ENCODE results near the gene GTF2A2.

GTF2A2 gene

GRCh38 chr15:59618406-59618805, 38.9 kb downstream of the GTF2A2 start:
- no peak overlapping the region for H3K27ac ChIP-seq
- TF ChIP-seq ZFX (IDR thresholded peaks at IDR 0.05; ENCODE audit: borderline replicate concordance) (no peak), CTCF (IDR thresholded peaks at IDR 0.05) (no peak)

- TF ChIP-seq ZFX (IDR thresholded peaks at IDR 0.05; ENCODE audit: borderline replicate concordance) (no peak), CTCF (IDR thresholded peaks at IDR 0.05) (no peak)
These were observed 40.9 kb downstream of the GTF2A2 start for GRCh38 chr15:59616379-59616778.

GRCh38 chr15:59615661-59616060, 41.7 kb downstream of the GTF2A2 start:
- no peak overlapping the region for H3K27ac ChIP-seq

More at GRCh38 chr15:59616379-59616778, 40.9 kb downstream of the GTF2A2 start:
- H3K27ac ChIP-seq = no peak overlapping the region

GRCh38 chr15:59614153-59614552, 43.2 kb downstream of the GTF2A2 start:
- H3K27ac ChIP-seq = no peak overlapping the region

More at GRCh38 chr15:59615661-59616060, 41.7 kb downstream of the GTF2A2 start:
- TF ChIP-seq ZFX (IDR thresholded peaks at IDR 0.05; ENCODE audit: borderline replicate concordance) (no peak), CTCF (IDR thresholded peaks at IDR 0.05) (no peak)

GRCh38 chr15:59611276-59612260, 45.7 kb downstream of the GTF2A2 start, which contains the start of gene GCNT3:
Gene GCNT3 (plus strand): TSS chr15:59611783. CDS start chr15:59618239, 6,456 bp downstream.
- TF ChIP-seq CTCF (IDR thresholded peaks at IDR 0.05) = no peak
- TF ChIP-seq ZFX (IDR thresholded peaks at IDR 0.05; ENCODE audit: borderline replicate concordance) = no peak

More at GRCh38 chr15:59614153-59614552, 43.2 kb downstream of the GTF2A2 start:
- TF ChIP-seq ZFX (IDR thresholded peaks at IDR 0.05; ENCODE audit: borderline replicate concordance) (no peak), CTCF (IDR thresholded peaks at IDR 0.05) (no peak)

GRCh38 chr15:59609730-59610712, 47.3 kb downstream of the GTF2A2 start:
- no peak for TF ChIP-seq ZFX (IDR thresholded peaks at IDR 0.05; ENCODE audit: borderline replicate concordance)
- no peak for TF ChIP-seq CTCF (IDR thresholded peaks at IDR 0.05)
- H3K27ac ChIP-seq = no peak overlapping the region

More at GRCh38 chr15:59611276-59612260, 45.7 kb downstream of the GTF2A2 start, which contains the start of gene GCNT3:
- H3K27ac ChIP-seq = peak within 1 kb of the TSS; percentile 55
